HG03060 (cell line): ENCODE measurements around the gene GAN.
"Not testable (repeated sequence)": the region's sequence is repeated elsewhere in the genome, so short reads cannot be mapped to it uniquely, and the experiment has no call there.

Experiments
- ATAC-seq: cut with Tn5 transposase; IDR thresholded peaks from one replicate; pipeline ENCODE4 v1.9.1; 2021; ENCODE audit warnings: low read depth, moderate number of reproducible peaks; ENCODE audit not compliant: unreplicated experiment

Gene GAN

DNA sequence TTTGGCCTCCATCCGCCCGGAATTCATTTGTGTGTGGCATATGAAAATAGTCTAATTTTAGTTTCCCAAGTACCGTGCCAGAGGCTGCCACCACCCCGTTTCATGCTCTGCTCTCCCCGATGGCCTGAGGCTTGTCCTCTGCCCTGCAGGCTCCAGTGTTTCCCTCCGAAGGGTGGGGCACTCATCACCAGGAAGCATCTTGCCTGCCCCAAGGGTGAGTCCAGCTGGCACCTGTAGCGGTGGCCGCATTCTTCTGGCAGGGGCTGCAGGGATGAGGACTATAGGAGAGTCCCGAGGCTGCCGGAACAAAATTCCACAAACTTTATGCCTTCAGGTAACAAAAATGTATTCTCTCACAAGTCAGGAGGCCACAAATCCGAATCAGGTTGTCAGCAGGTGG, 106.8 kb downstream of the GAN start:
- ATAC-seq, result no peak

- not testable (repeated sequence) for ATAC-seq
Measured at GRCh38 chr16:81422153-81422552, 107.4 kb downstream of the GAN start.

- no peak for ATAC-seq
Measured at GRCh38 chr16:81424771-81425170, 110.0 kb downstream of the GAN start.

- no peak for ATAC-seq
Measured at GRCh38 chr16:81427219-81427618, 112.5 kb downstream of the GAN start.

- no peak for ATAC-seq
Measured at GRCh38 chr16:81429045-81429521, 114.3 kb downstream of the GAN start.

DNA sequence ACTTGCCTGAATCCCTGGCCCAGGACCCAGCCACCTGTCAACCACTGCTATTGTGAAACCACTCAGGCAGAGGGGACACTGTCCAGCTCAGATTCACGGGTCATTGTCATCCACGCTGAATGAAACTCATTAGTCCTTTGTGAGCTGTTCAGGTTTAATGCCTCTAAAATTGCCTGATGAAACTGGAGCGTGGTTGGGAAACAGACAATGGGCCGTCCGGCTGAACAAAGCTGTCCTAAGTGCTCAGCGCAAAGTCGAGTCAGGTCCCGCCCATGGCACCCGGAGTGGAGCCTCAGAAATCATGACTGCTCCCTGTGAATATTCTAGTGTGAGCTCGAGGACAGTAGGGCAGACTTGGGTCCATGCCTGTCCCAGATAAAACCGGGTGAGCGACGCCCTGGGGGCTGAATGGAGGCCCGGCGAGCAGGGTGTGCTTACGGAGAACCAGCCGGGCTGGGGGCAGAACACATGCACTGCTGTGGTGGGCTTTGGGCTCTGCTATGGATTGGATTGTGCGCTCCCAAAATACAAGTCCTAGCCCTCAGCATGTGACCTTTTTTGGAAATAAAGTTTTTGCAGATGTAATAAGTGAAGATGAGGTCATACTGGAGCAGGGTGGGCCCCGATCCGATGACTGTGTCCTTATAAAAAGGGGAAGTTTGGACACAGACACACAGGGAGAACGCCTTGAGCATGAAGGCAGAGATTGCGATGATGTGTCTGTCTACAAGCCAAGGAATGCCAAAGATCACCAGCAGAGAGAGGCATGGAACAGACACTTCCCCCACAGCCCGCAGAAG, 117.0 kb downstream of the GAN start:
- no peak for ATAC-seq

- no peak for ATAC-seq
Measured at GRCh38 chr16:81432937-81433557, 118.3 kb downstream of the GAN start.

DNA sequence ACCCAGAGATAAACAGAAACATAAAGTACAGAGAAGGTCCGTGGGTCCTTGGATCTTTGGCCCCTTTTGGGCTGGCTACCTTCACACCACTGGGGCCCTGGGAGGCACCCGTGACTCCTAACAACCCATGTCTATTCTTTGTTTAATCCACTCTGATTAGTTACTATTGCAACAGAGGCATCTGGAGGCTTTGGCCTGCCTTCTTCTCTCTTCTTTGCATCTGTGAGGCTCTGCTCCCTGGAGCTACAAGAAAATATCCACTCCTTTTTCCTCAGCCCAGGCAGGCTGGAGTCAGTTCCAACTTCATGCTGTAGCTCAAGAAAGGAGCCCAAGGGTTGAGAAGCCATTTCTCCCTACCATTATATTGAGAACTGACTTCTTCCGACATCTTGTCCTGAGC, 120.3 kb downstream of the GAN start:
- no peak for ATAC-seq

DNA sequence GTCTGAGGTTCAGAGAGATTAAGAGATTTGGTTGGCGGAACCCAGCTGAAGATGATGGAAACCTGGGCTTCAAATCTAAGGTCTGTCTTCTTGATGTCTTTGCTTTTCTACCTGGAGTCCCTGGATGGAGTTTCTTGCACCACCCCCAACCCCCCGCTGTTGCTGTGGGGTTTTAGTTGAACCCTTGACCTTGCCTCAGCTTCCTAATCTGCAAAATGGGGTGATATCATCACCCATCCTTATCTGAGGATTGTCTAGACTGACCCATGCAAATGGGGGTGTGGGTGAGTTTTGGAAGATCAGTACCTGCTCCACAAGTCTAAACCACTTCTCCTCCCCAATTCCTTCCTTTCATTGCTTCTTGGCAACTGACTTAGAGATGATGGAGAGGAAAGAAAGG, 120.8 kb downstream of the GAN start:
- ATAC-seq, result no peak

GRCh38 chr16:81436386-81436785, 121.6 kb downstream of the GAN start:
- ATAC-seq, result no peak

DNA sequence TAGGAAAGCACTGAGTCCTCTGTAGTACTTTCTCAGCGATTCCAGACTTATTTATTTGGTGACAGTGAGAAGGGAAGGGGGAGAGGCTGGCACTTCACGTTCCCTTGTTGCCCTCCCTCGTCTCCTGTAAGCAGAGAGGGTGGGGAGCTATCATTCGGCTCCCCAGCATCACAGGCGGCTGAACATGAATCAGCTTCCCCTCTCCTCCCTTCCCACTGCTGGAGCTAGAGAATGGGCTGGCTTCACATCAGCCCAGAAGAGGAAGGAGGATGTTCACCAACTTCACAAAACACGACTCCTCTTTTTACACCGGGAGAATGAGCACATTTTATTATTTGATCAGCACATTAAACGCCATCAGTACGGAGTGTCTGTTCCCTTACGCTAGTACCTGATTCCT, 123.1 kb downstream of the GAN start:
- no peak for ATAC-seq
